HCT116 (cell line): Measurements from ENCODE around the gene RFX3. TPM values are rescaled to one million over a fixed set of nuclear protein-coding genes. Genes with fewer than 3 reads are reported as not detected.

Experiments used
- ATAC-seq: fragments of 200-7000 bp; cut with Tn5 transposase; 2 replicates; pipeline ENCODE4 v1.9.1; 2020; ENCODE audit warnings: mild to moderate bottlenecking, moderate library complexity
- BruUV-seq: library from RNA; stranded (reverse); fragments of 400-500 nt; replicated peaks from 2 replicates; lab custom pipeline; 2021; lab: Mats Ljungman, UMichigan
- CTCF ChIA-PET: fragments of 300-600 bp; sonication (Branson Sonifier 250); formaldehyde crosslinking; loops from one replicate; lab custom pipeline; 2021; ENCODE audit warnings: antibody characterized with exemption; lab: Charles Lee
- POLR2A ChIA-PET: fragments of 300-600, 350-600 bp; sonication (Branson Sonifier 250); formaldehyde crosslinking; loops from one replicate; lab custom pipeline; 2021; ENCODE audit warnings: antibody characterized with exemption; lab: Charles Lee
- RAD21 ChIA-PET, 2 experiments: fragments of 300-600 bp; sonication (Branson Sonifier 250); formaldehyde crosslinking; loops; one replicate each; lab custom pipeline; 2023; ENCODE audit warnings: low total read pairs in 2 of 2; ENCODE audit not compliant: uncharacterized antibody in 2 of 2, unreplicated experiment in 2 of 2, low non-redundant PET in 1 of 2; lab: Charles Lee
- DNase-seq: peaks from one replicate; pipeline ENCODE4 v3.0.0-alpha.2; 2010; ENCODE audit warnings: low read depth, low spot score
- H2AFZ ChIP-seq: fragments of 200-600 bp; shearing (Covaris generic), sonication (generic); 2 replicates; pipeline ENCODE4 v1.6.1; 2017; ENCODE audit warnings: low read depth, mixed run types, mixed read lengths, antibody characterized with exemption, low read length; ENCODE audit not compliant: poor library complexity, severe bottlenecking
- H3K27ac ChIP-seq: 2 replicates; pipeline ENCODE4 v1.5.1; 2012; ENCODE audit warnings: low read depth, low read length
- H3K27me3 ChIP-seq: fragments of 200-600 bp; sonication (generic); 2 replicates; pipeline ENCODE4 v1.6.1; 2016; ENCODE audit warnings: mixed run types, low read length, mixed read lengths; ENCODE audit not compliant: insufficient read depth
- H3K36me3 ChIP-seq, 2 experiments: fragments of 200-500 bp in 1 of 2; fragments of 200-600 bp in 1 of 2; sonication (Bioruptor generic) in 1 of 2; sonication (generic) in 1 of 2; 2 replicates each; pipeline versions ENCODE4 v1.5.1 to v1.6.1; 2014 to 2016; ENCODE audit warnings: low read length in 2 of 2, inconsistent platforms in 1 of 2, mixed read lengths in 1 of 2, mixed run types in 1 of 2; ENCODE audit not compliant: insufficient read depth in 2 of 2, control insufficient read depth in 1 of 2
- H3K4me1 ChIP-seq, 2 experiments: fragments of 200-600 bp in 1 of 2; sonication (generic) in 1 of 2; 2 replicates each; pipeline versions ENCODE4 v1.5.1 to v1.6.1; 2012 to 2017; ENCODE audit warnings: low read length in 2 of 2, inconsistent platforms in 1 of 2, mild to moderate bottlenecking in 1 of 2, mixed read lengths in 1 of 2, mixed run types in 1 of 2, moderate library complexity in 1 of 2; ENCODE audit not compliant: insufficient read depth in 2 of 2, control insufficient read depth in 1 of 2
- H3K4me2 ChIP-seq: fragments of 200-600 bp; sonication (generic); 2 replicates; pipeline ENCODE4 v1.6.1; 2017; ENCODE audit warnings: mixed run types, low read length, mixed read lengths
- H3K4me3 ChIP-seq, 2 experiments: fragments of 200-600 bp in 1 of 2; sonication (generic) in 1 of 2; replicated peaks in 1 of 2; 2 replicates each; pipeline ENCODE4 v1.5.1; 2011 to 2016; ENCODE audit warnings: low read length in 2 of 2, control low read depth in 1 of 2, low read depth in 1 of 2, mild to moderate bottlenecking in 1 of 2, mixed read lengths in 1 of 2, mixed run types in 1 of 2
- H3K79me2 ChIP-seq: fragments of 200-600 bp; sonication (generic); 2 replicates; pipeline ENCODE4 v1.6.1; 2017; ENCODE audit warnings: mild to moderate bottlenecking, mixed run types, low read length, moderate library complexity, mixed read lengths; ENCODE audit not compliant: insufficient read depth
- H3K9ac ChIP-seq: fragments of 200-600 bp; sonication (generic); 2 replicates; pipeline ENCODE4 v1.6.1; 2016; ENCODE audit warnings: low read length, mixed read lengths
- H3K9me2 ChIP-seq: fragments of 200-600 bp; sonication (generic), shearing (Covaris generic); 2 replicates; pipeline ENCODE4 v1.6.1; 2017; ENCODE audit warnings: mixed run types, mild to moderate bottlenecking, moderate library complexity; ENCODE audit not compliant: insufficient read depth
- H3K9me3 ChIP-seq, 2 experiments: fragments of 200-500 bp in 1 of 2; fragments of 200-600 bp in 1 of 2; sonication (Bioruptor generic) in 1 of 2; sonication (generic) in 1 of 2; 2 replicates each; pipeline ENCODE4 v1.6.1; 2014 to 2017; ENCODE audit warnings: low read length in 2 of 2, mixed read lengths in 2 of 2, inconsistent platforms in 1 of 2, low read depth in 1 of 2, mild to moderate bottlenecking in 1 of 2, mixed run types in 1 of 2, moderate library complexity in 1 of 2; ENCODE audit not compliant: control insufficient read depth in 1 of 2, insufficient read depth in 1 of 2
- H4K20me1 ChIP-seq: fragments of 200-600 bp; sonication (generic), shearing (Covaris generic); 2 replicates; pipeline ENCODE4 v1.6.1; 2017; ENCODE audit warnings: mixed run types, mild to moderate bottlenecking, moderate library complexity; ENCODE audit not compliant: insufficient read depth
- CEBPB ChIP-seq: IDR thresholded peaks from 2 replicates; pipeline ENCODE4 v1.6.1; 2012; ENCODE audit warnings: low read depth
- CTCF ChIP-seq, 3 experiments: fragments of 200-600 bp in 1 of 3; sonication (generic) in 1 of 3; IDR thresholded peaks in 2 of 3; conservative IDR thresholded peaks in 1 of 3; 2 replicates each; pipeline ENCODE4 v1.5.1; 2012 to 2017; ENCODE audit warnings: low read depth in 2 of 3, low read length in 2 of 3, antibody characterized with exemption in 1 of 3, borderline replicate concordance in 1 of 3, control low read depth in 1 of 3, mild to moderate bottlenecking in 1 of 3, mixed read lengths in 1 of 3, mixed run types in 1 of 3, moderate library complexity in 1 of 3; ENCODE audit not compliant: insufficient read depth in 1 of 3
- EGR1 ChIP-seq: IDR thresholded peaks from 2 replicates; pipeline ENCODE4 v1.6.1; 2012; ENCODE audit warnings: low read depth
- ELF1 ChIP-seq: IDR thresholded peaks from 2 replicates; pipeline ENCODE4 v1.6.1; 2012; ENCODE audit warnings: low read depth, borderline replicate concordance
- MAX ChIP-seq: IDR thresholded peaks from 2 replicates; pipeline ENCODE4 v1.6.1; 2012
- RAD21 ChIP-seq: IDR thresholded peaks from 2 replicates; pipeline ENCODE4 v1.6.1; 2012; ENCODE audit warnings: low read depth, mild to moderate bottlenecking
- SIN3A ChIP-seq: IDR thresholded peaks from 2 replicates; pipeline ENCODE4 v1.6.1; 2012; ENCODE audit warnings: low read depth
- intact Hi-C: fragments of 100-400 bp; cut with micrococcal nuclease; formaldehyde crosslinking; loops from 2 replicates; pipeline ENCODE4 v1.10.0; 2022
- total RNA-seq: library from RNA; stranded (reverse); gene quantifications from one replicate; pipeline ENCODE4 v1.2.1, GENCODE V29; 2021; ENCODE audit not compliant: unreplicated experiment

The RFX3 gene
- total RNA-seq, 1 experiment from 2014 or later, result 11.8 TPM

GRCh38 chr9:3181049-3181953 is 344.5 kb downstream of the RFX3 start:
- Histone ChIP-seq H3K9me2 (no peaks in the 10 kb centered on the region), H3K4me3 (no peak overlapping the region), H3K79me2 (no peaks in the 10 kb centered on the region), H4K20me1 (no peaks in the 10 kb centered on the region), H3K36me3 (no peaks in the 10 kb centered on the region), H3K9ac (no peak overlapping the region), H3K9me3 (no peaks in the 10 kb centered on the region), H3K4me1 (no peaks in the 10 kb centered on the region), H2AFZ (no peak overlapping the region), H3K4me2 (no peak overlapping the region), H3K27me3 (peaks cover 50% of the 10 kb centered on the region), H3K27ac (no peak overlapping the region)
- ChIA-PET RAD21 (no interaction called here), POLR2A (no interaction called here), CTCF (interaction anchor here (0.8 to 1.4 kb wide), 4 partner anchors 10 to 324 kb away, joined by 3 to 8 read pairs (median 4); no protein-coding TSS in a partner anchor)
- ATAC-seq, result peak; percentile 77
- TF ChIP-seq CTCF (IDR thresholded peaks at IDR 0.05 in 2 of 3, conservative IDR thresholded peaks at IDR 0.05 in 1 of 3; ENCODE audit: borderline replicate concordance in 1 of 3, insufficient read depth in 1 of 3, low read depth in 2 of 3, low read length in 2 of 3), result peak; percentile 14 to 38 (median 34); a peak in 4 of 6 replicates
- no peak for TF ChIP-seq MAX
- TF ChIP-seq CEBPB, result no peak
- no peak for TF ChIP-seq SIN3A
- TF ChIP-seq EGR1, result 0 out of 2 replicates have a peak, but pooled peaks have one; percentile 12
- no peak for TF ChIP-seq ELF1
- peak; percentile 52 for TF ChIP-seq RAD21
- BruUV-seq, result no TSS peak
- no peak for DNase-seq
- intact Hi-C loops, result no loop called here
